ENCODE data around the gene TMEM108.

Gene TMEM108

GRCh38 chr3:133428552-133428951 lies 390.4 kb downstream of the TMEM108 start:
- DNase-seq = no peak

GRCh38 chr3:133429063-133429462 lies 390.9 kb downstream of the TMEM108 start:
- no peak for DNase-seq

- no peak for DNase-seq
Measured at GRCh38 chr3:133439563-133439962, 401.4 kb downstream of the TMEM108 start.

- no peak for DNase-seq
Measured at GRCh38 chr3:133440652-133441051, 402.5 kb downstream of the TMEM108 start.

- DNase-seq = no peak
Measured at GRCh38 chr3:133441867-133442270, 403.7 kb downstream of the TMEM108 start.

GRCh38 chr3:133442518-133442917 lies 404.3 kb downstream of the TMEM108 start:
- DNase-seq = no peak

- DNase-seq = no peak
Measured at GRCh38 chr3:133443649-133444422, 405.6 kb downstream of the TMEM108 start.

- no peak for DNase-seq
Measured at GRCh38 chr3:133444423-133444774, 406.2 kb downstream of the TMEM108 start.

GRCh38 chr3:133445108-133445507 lies 406.9 kb downstream of the TMEM108 start:
- no peak for DNase-seq
